ENCODE results near the gene CFAP251.
"Not testable (repeated sequence)": the region's sequence is repeated elsewhere in the genome, so short reads cannot be mapped to it uniquely, and the experiment has no call there.

Gene CFAP251

GRCh38 chr12:122036153-122036552 is 117.8 kb downstream of the CFAP251 start:
- Mint-ChIP-seq H3K9me3 (no peaks in the 10 kb centered on the region), H3K27ac (peak overlapping the region; percentile 20), H3K4me3 (no peak overlapping the region), H3K36me3 (ENCODE audit: low read depth) (no peaks in the 10 kb centered on the region), H3K27me3 (ENCODE audit: low read depth) (no peaks in the 10 kb centered on the region), H3K4me1 (ENCODE audit: low read depth) (no peaks in the 10 kb centered on the region)
- no peak for DNase-seq (ENCODE audit: low spot score)

- no peak overlapping the region for H3K4me3 Mint-ChIP-seq
- no peak overlapping the region for H3K27ac Mint-ChIP-seq
- no peak for DNase-seq (ENCODE audit: low spot score)
- H3K27me3 Mint-ChIP-seq (ENCODE audit: low read depth) = no peaks in the 10 kb centered on the region
- peaks cover 11% of the 10 kb centered on the region for H3K36me3 Mint-ChIP-seq (ENCODE audit: low read depth)
- no peaks in the 10 kb centered on the region for H3K9me3 Mint-ChIP-seq
- no peaks in the 10 kb centered on the region for H3K4me1 Mint-ChIP-seq (ENCODE audit: low read depth)
Measured at GRCh38 chr12:122040579-122041386, 122.4 kb downstream of the CFAP251 start.

GRCh38 chr12:122041458-122041857 is 123.1 kb downstream of the CFAP251 start:
- not testable (repeated sequence) for H3K4me3 Mint-ChIP-seq; H3K27me3 Mint-ChIP-seq (ENCODE audit: low read depth); DNase-seq (ENCODE audit: low spot score); H3K4me1 Mint-ChIP-seq (ENCODE audit: low read depth); H3K27ac Mint-ChIP-seq; H3K9me3 Mint-ChIP-seq
- H3K36me3 Mint-ChIP-seq (ENCODE audit: low read depth) = peaks cover 11% of the 10 kb centered on the region

GRCh38 chr12:122042910-122043309 is 124.5 kb downstream of the CFAP251 start:
- Mint-ChIP-seq H3K36me3 (ENCODE audit: low read depth) (peaks cover 11% of the 10 kb centered on the region), H3K27ac (no peak overlapping the region), H3K4me3 (no peak overlapping the region), H3K9me3 (no peaks in the 10 kb centered on the region), H3K27me3 (ENCODE audit: low read depth) (no peaks in the 10 kb centered on the region), H3K4me1 (ENCODE audit: low read depth) (no peaks in the 10 kb centered on the region)
- DNase-seq (ENCODE audit: low spot score) = no peak

- peaks cover 12% of the 10 kb centered on the region for H3K36me3 Mint-ChIP-seq (ENCODE audit: low read depth)
- H3K9me3 Mint-ChIP-seq = no peaks in the 10 kb centered on the region
Measured at GRCh38 chr12:122043476-122043875, 125.1 kb downstream of the CFAP251 start.

GRCh38 chr12:122045262-122045661 is 126.9 kb downstream of the CFAP251 start:
- Mint-ChIP-seq H3K4me3 (no peak overlapping the region), H3K27ac (no peak overlapping the region), H3K36me3 (ENCODE audit: low read depth) (peaks cover 12% of the 10 kb centered on the region), H3K9me3 (no peaks in the 10 kb centered on the region), H3K27me3 (ENCODE audit: low read depth) (no peaks in the 10 kb centered on the region), H3K4me1 (ENCODE audit: low read depth) (no peaks in the 10 kb centered on the region)
- DNase-seq (ENCODE audit: low spot score) = no peak

More at GRCh38 chr12:122043476-122043875, 125.1 kb downstream of the CFAP251 start:
- Mint-ChIP-seq H3K4me1 (ENCODE audit: low read depth) (no peaks in the 10 kb centered on the region), H3K27ac (no peak overlapping the region), H3K4me3 (no peak overlapping the region), H3K27me3 (ENCODE audit: low read depth) (no peaks in the 10 kb centered on the region)
- no peak for DNase-seq (ENCODE audit: low spot score)

GRCh38 chr12:122046145-122046544 is 127.8 kb downstream of the CFAP251 start:
- DNase-seq (ENCODE audit: low spot score) = no peak
- H3K9me3 Mint-ChIP-seq = no peaks in the 10 kb centered on the region
- no peak overlapping the region for H3K27ac Mint-ChIP-seq
- H3K36me3 Mint-ChIP-seq (ENCODE audit: low read depth) = peaks cover 12% of the 10 kb centered on the region
- H3K27me3 Mint-ChIP-seq (ENCODE audit: low read depth) = no peaks in the 10 kb centered on the region
- no peaks in the 10 kb centered on the region for H3K4me1 Mint-ChIP-seq (ENCODE audit: low read depth)
- H3K4me3 Mint-ChIP-seq = no peak overlapping the region

GRCh38 chr12:122048151-122048550 is 129.8 kb downstream of the CFAP251 start:
- Mint-ChIP-seq H3K4me1 (ENCODE audit: low read depth) (no peaks in the 10 kb centered on the region), H3K27me3 (ENCODE audit: low read depth) (no peaks in the 10 kb centered on the region), H3K36me3 (ENCODE audit: low read depth) (peaks cover 12% of the 10 kb centered on the region), H3K4me3 (no peak overlapping the region), H3K9me3 (no peaks in the 10 kb centered on the region), H3K27ac (peak overlapping the region; percentile 26)
- no peak for DNase-seq (ENCODE audit: low spot score)

GRCh38 chr12:122049827-122050226 is 131.4 kb downstream of the CFAP251 start:
- no peaks in the 10 kb centered on the region for H3K27me3 Mint-ChIP-seq (ENCODE audit: low read depth)
- no peak for DNase-seq (ENCODE audit: low spot score)
- H3K4me3 Mint-ChIP-seq = no peak overlapping the region
- no peak overlapping the region for H3K27ac Mint-ChIP-seq
- H3K9me3 Mint-ChIP-seq = no peaks in the 10 kb centered on the region
- peaks cover 4% of the 10 kb centered on the region for H3K4me1 Mint-ChIP-seq (ENCODE audit: low read depth)
- peaks cover 6% of the 10 kb centered on the region for H3K36me3 Mint-ChIP-seq (ENCODE audit: low read depth)

GRCh38 chr12:122050706-122051105 is 132.3 kb downstream of the CFAP251 start:
- Mint-ChIP-seq H3K27ac (no peak overlapping the region), H3K36me3 (ENCODE audit: low read depth) (peaks cover 2% of the 10 kb centered on the region), H3K27me3 (ENCODE audit: low read depth) (no peaks in the 10 kb centered on the region), H3K4me3 (no peak overlapping the region), H3K9me3 (no peaks in the 10 kb centered on the region), H3K4me1 (ENCODE audit: low read depth) (peaks cover 4% of the 10 kb centered on the region)
- no peak for DNase-seq (ENCODE audit: low spot score)

GRCh38 chr12:122051231-122051876 is 133.0 kb downstream of the CFAP251 start:
- H3K4me3 Mint-ChIP-seq = no peak overlapping the region
- H3K9me3 Mint-ChIP-seq = no peaks in the 10 kb centered on the region
- no peak overlapping the region for H3K27ac Mint-ChIP-seq
- no peak for DNase-seq (ENCODE audit: low spot score)
- peaks cover 4% of the 10 kb centered on the region for H3K4me1 Mint-ChIP-seq (ENCODE audit: low read depth)
- H3K36me3 Mint-ChIP-seq (ENCODE audit: low read depth) = peaks cover 2% of the 10 kb centered on the region
- no peaks in the 10 kb centered on the region for H3K27me3 Mint-ChIP-seq (ENCODE audit: low read depth)

- DNase-seq (ENCODE audit: low spot score) = no peak
Measured at GRCh38 chr12:122052285-122052684, 133.9 kb downstream of the CFAP251 start.

More at GRCh38 chr12:122052285-122052684, 133.9 kb downstream of the CFAP251 start:
- Mint-ChIP-seq H3K27ac (no peak overlapping the region), H3K9me3 (no peaks in the 10 kb centered on the region), H3K27me3 (ENCODE audit: low read depth) (no peaks in the 10 kb centered on the region), H3K4me1 (ENCODE audit: low read depth) (peaks cover 4% of the 10 kb centered on the region), H3K4me3 (no peak overlapping the region), H3K36me3 (ENCODE audit: low read depth) (peaks cover 2% of the 10 kb centered on the region)
